SHP77 treated with DMSO at 0.1 percent for 48 hours (cell line): ENCODE data around the gene PHLDA2.

Experiments
- DNase-seq: peaks from one replicate; lab custom pipeline; 2025; lab: John Stamatoyannopoulos, UW

PHLDA2 gene

DNA sequence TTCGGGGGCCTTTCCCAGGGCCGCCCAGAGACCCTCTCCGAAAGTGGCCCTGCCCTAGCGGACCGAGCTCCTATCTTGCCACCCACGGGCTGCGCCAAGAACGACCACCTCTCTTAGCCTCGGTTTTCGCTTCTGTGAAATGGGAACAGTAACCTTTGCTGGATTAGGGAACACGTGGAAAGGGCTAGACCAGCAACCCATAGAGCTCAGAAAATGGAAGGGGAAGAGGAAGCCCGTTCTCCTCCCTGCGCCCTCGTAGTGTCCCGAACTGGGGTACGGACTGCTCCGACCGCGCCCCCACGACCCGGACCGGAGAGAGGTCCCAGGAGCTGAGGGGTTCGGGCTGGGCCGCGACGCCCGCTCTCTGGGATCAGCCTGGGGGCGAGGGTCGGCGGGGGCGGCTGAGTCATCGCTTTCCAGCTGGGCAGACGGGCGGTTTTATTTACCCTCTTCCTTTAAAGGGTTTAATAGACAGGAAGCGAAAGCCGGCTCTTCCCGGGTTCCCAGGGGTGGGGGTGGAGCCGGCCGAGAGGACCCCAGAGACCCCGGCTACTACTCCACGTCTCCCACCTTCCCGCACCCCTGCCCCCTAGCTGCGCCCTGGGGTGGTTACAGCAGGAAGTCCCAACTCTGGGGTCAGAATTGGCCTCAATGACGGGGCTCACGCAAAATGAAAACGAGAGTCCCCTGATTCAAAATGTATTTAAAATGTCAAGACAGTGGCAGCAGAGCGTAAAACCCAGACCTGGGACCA lies 907 bp upstream of the PHLDA2 start:
- DNase-seq: no peak

DNA sequence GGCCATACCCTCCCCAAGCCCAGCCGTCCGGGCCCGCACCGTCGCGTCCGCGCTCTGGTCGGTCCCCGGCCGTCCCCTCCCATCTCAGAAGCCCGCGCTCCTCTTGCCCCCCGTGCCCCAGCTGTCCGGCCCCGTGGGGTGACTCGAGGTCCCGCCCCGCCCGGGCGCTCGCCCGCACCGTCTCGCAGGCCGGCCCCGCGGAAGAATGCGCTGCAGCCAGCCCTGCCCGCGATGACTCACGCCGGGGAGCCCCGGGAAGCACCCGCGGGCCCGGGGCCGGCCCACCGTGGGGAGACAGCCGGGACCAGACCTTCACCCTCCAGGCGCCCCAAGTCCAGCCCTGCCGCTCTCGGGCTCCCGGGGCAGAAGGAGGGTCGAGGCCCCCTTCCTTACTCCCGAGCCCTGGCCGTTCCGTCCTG lies 320 bp upstream of the PHLDA2 start:
- no peak for DNase-seq

DNA sequence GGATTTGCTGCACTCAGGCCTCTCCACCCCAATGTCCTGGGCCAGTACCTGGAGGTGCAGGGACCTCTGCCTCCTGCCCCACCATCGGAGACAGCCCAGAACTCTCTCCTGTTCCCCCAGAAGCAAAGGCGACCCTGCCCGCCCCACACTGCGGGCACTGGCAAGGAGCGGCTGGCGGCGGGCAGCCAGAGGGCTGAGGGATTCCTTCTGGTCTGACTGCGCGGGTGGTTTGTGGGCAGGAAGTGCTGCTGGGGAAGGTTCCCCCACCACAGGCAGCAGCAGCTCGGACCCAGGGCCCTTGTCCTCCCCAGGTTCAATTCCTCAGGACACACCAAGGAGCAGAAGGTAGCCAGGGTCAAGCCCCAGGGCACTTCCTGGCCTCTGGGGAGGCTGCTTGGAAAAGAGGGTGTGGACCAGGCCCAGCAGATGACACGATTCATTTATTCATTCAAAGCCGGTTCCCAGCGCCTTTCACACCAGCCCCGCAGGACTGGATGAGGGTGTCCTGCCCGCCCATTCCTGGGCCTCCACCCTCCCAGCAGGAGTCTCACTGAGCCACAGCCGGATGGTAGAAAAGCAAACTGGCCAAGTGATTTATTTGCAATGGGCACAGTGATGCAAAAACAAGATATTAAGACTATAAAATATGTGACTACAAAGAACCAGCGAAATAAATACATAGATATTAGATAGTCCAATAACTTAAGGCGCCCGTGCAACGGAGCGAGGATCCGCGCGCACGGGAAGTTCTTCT lies 1.2 kb downstream of the PHLDA2 start:
- no peak for DNase-seq

DNA sequence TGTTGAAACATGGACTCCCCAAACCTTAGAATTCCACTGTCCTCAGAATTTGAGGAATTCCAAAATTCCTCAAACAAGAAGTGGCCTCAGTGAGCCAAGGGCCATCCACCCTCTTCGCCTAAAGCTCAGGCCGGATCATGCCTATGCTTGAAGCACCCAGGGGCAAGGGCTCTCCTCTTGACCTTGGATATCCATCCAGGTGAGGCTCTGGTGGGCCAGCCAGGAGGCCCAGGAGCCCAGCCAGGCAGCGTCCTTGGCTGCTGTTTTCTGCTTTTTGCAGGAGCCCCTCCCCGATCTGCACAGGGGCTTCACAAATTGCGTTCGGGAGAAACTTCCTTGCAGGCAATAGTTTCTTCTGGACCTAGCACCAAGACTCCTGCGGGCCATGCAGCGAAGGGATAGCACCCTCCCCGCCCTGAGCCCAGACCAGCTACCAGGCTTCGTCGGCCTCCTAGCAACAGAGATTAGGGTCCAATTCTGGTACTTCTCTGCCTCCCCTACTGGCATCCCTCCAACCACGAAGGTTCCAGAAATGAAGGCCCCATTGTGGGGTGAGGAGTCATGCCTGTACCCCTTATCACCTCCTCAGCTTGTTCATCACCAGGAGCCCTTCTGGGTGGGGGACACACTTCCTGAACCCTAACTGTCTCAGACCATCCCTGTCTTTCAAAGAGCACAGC lies 2.0 kb downstream of the PHLDA2 start:
- no peak for DNase-seq

DNA sequence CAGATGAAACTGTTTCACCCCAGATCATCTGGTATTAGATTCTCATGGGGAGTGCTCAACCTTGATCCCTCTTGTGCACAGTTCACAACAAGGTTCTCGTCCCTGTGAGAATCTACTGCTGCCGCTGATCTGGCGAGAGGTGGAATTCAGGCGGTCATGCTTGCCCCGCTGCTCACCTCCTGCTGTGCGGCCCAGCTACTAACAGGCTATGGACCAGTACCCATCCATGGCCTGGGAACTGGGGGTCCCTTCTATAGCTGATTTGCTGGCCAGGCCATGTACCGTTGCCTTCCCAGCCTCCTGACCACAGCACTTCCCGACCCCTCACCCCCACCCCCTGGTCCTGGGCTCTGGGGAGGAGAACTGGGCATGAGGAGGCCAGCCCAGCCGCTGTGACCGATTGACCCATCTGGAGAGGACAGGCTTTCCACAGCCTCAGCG lies 2.6 kb downstream of the PHLDA2 start:
- no peak for DNase-seq

DNA sequence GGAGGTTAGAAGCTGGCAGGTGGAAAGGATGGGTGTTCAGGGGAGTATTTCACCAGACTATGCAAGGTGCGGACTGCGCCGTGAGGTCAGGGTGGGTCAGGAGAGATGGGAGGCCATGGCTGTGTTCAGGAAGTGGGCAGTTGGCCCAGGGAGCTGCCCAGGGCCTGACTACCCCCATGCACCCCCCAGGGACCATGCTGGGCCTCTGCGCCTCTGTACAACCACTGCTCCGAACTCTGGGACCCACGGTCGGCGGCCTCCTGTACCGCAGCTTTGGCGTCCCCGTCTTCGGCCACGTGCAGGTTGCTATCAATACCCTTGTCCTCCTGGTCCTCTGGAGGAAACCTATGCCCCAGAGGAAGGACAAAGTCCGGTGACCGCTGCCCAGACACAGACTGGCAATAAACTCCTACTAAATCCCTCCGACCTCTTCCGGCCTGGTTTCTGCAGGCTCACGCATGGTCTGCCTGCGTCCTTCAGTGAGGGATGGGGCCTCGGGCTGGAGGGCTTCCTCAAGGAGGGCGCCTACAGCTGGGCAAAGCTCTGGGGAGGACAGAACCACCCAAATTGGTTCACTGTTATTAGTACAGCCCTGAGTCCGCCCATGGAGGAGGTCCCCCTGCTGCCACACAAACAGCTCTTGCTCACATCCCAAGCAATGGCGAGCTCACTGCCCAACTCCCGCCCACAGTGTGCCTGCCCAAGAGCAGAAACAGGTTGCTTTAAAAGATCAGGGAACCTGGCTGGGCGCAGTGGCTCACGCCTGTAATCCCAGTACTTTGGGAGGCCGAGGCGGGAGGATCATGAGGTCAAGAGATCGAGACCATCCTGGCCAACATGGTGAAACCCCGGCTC lies 4.2 kb downstream of the PHLDA2 start:
- no peak for DNase-seq

DNA sequence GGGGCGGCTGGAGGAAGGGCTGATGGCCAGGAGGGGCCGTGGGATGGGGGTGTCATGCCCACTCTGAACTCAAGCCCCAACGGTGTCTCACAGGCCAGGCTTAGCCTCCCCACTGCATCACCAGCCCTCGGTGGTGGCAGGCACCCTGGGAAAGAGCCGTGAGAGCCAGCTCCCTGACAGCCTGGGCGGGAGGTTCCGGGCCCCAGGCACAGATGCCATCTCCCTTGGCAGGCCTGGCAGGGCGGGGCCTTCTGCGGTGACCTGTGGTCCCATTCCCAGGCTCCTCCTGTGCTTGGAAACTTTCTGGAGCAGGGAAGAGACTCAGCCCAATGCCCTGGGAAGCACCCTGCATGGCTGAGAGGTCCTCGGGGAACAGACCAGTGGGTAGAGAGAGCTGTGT lies 4.8 kb downstream of the PHLDA2 start:
- DNase-seq: no peak

DNA sequence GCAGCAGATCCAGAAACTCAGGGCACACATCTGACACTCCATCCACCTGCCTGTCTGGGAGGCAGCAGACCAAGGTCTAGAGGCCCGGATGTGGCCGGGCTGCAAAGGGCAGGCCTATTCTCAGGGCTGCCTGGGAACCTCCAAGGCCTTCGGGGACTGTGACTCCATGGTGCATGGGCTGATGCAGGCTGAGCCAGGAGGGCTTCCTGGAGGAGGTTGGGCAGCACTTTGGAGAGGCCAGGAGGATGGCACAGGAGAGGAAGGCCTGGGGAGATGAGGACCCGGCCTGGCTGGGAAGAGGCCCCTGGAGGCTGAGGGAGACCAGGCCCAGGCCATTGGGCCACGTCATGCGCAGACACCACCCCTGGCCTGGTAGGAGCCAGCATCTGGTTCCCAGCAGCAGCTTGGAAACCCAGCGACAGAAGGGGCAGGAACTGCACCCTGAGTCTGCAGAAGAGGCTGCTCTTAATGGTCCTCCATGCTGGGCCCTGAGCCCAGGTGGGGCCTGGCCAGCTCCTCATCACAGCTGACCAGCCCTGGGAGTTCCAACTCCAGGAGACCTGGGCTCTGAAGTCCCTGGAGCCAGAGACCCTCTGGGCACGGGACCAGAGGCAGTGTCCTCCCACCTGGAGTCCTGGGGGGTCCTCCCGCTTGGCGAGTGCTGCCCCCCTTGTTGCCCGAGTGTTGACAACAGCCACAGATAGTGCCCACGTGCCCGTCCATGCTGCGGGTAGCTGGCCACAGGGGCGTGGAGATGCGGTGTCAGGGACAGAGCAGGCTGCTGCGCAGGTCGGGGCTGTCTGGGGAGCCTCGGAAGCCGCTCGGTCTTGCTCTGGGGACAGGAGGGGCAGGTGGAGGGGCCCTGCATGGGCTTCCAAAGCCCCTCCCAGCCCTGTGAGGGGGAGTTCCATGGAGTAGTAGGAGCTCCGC lies 5.5 kb downstream of the PHLDA2 start:
- no peak for DNase-seq

DNA sequence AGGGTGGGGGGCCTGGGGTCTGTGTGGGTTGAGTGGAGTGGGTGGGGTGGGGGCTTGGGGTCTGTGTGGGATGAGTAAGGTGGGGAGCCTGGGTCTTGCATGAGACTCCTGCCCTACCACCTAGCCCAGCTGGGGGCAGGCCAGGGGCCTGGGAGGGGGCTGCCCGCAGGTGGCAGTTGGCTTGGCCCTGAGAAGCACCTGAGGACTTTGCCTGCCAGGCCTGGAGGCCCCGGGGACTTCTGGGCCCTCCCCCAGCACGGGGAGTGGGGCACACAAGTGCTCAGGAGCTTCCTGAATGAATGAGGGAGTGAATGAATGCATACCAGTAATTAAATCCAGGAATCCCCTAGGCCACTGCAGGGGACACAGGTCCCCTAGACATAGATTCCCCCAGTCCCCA lies 6.6 kb downstream of the PHLDA2 start:
- DNase-seq: no peak

DNA sequence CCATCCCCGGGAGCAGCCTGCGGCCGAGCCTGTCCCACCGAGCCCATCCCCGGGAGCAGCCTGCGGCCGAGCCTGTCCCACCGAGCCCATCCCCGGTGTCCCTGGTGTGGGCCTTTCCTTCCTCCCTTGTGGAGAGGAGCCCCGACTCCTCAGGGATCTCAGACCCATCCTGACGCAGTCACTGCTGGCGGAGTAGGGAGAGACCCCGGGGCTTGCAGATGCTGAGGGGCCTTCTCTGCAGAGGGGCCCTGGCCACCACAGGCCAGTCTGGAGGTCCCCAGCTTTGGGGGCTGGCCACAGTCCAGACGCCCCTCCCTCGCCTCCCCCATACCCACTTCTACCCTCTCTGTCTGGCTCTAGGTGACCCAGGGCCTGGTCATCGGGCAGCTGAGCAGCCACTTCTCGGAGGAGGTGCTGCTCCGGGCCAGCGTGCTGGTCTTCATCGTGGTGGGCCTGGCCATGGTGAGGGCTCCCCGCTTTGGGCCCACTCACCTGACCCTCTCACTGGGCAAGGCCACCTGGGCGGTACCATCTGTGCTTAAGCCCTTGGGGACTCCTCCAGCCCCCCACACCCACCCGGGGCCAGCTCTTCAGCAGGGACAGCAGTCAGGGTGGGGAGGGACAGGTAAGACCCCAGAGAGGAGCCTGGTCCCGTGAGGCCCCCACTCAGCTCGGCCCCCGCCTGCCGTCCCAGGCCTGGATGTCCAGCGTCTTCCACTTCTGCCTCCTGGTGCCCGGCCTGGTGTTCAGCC lies 7.3 kb downstream of the PHLDA2 start:
- no peak for DNase-seq

DNA sequence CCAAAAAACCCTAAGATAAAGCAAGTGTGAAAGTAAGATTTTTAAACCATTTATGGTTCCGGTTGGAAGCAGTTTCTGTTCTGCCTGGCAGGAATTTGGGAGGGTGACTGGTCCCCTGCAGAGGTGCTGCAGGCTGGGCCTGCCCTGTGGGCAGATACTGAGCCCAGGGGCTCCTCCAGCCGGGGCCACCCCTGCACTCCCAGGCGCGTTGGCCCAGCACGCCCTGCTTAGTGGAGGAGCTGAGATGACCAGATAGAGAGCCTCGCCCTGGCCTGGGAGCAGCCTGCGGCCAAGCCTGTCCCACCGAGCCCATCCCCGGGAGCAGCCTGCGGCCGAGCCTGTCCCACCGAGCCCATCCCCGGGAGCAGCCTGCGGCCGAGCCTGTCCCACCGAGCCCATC lies 8.0 kb downstream of the PHLDA2 start:
- no peak for DNase-seq

DNA sequence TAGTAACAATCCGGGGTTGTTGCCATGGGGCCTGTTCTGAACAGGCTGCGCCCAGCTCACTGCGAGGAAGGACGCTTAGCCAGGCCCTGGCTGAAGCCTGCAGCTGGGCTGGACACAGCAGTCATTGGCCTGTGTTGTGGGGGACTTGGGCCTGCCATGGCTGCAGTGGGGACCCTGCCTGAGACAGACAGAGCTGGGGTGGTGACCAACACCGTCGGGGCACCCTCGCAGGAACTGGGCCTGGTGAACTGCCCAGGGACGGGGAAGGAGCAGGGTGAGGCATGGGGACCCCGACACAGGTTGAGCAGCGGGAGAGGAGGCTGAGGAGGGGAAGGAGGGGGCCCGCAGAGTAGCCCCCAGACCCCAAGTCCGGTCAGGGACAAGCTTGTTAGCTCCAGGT lies 8.9 kb downstream of the PHLDA2 start:
- no peak for DNase-seq

DNA sequence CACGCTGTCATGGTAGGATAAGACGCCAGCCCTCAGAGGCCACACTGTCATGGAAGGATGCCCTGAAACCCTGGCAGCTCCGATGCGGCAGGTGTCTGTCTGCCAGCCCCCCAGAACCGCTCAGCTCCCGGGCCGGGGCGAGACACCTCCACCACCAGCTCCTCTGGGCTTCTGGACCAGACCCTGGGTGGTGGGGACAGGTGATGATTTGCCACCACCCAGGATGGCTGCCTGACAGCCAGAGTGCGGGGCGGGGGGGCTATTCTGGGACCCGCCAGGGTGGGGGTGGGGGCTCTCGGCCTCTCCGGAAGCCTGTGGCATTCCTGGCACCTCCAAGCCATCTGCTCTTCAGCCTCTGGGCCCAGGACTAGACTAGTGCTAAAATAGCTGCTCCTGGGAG lies 9.4 kb downstream of the PHLDA2 start:
- no peak for DNase-seq

DNA sequence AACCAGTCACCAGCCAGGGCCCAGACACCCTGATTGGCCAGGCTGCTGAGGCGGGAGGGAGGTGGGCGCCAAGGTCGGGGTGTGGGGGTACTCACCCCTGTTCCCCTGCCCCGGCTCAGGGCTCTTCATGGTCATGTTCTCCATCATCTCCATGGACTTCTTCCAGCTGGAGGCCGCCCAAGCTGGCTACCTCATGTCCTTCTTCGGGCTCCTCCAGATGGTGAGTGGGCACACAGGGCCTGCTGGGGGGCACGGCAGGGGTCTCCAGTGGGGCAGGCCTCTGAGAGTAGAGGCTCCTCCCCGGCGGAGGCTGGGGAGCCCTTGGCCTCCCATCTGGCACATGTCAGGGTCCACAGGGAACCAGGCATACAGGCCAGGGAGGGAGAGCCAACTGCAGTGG lies 10.0 kb downstream of the PHLDA2 start:
- no peak for DNase-seq

DNA sequence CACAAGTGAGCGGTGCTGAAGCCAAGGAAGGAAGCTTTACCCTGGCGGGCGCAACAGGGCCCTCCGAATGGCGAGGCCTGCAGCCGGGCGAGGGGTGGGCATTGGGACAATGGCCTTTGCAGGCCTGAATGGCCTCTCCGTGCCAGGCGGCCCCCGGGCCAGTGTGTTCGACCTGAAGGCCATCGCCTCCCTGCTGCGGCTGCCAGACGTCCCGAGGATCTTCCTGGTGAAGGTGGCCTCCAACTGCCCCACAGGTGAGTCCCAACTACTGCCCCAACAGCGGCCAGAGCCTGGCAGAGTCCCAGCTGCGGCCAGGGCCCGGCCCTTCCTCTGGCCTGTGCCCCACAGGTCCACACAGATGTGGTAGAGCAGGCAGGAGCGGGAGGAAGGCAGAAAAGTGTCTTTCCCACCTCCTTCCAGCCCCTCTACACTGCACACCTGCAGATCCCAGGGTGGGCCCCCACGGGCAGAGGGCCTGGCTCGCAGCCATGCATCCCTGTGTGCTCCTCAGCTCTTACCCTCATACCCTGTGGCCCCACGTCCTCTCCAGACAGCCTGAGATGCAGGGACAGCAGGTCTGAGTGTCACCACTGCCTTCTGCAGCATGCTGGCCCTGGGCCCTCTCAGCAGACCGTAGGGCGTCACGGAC lies 11.3 kb downstream of the PHLDA2 start:
- DNase-seq: no peak

DNA sequence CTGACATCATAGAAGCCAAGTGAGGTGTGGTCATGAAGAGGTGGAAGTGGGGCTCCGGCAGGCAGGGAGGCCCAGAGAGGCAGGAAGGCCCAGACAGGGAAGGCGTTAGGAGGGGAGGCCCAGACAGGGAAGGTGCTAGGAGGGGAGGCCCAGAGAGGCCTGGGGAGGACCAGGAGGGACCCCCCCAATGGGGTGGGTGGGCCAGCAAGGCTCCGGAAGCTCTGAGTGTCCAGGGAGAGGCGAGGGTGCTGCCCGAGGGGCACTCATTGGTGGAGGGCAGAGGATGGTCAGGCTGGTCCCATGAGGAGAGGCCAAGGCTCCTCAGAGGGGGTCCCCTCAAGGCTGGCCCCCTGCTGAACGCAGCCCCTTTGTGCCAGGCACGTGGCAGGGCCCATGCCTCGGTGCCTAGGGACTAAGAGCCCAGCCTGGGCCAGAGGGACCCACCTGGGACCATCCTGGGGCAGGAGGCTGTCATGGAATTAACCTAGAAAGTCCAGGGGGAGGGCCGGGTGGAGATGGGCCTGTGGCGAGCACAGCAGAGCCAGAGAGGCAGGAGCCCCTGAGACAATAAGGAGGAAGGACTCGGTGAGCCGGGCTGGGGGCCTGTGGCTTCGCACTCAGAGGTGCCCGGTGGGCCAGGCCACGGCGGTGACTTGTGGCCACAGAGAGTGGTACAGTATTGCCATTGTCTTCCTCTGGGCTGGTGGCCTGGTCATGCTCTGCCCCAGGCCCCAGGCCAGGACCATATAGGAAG lies 12.2 kb downstream of the PHLDA2 start:
- DNase-seq: no peak

DNA sequence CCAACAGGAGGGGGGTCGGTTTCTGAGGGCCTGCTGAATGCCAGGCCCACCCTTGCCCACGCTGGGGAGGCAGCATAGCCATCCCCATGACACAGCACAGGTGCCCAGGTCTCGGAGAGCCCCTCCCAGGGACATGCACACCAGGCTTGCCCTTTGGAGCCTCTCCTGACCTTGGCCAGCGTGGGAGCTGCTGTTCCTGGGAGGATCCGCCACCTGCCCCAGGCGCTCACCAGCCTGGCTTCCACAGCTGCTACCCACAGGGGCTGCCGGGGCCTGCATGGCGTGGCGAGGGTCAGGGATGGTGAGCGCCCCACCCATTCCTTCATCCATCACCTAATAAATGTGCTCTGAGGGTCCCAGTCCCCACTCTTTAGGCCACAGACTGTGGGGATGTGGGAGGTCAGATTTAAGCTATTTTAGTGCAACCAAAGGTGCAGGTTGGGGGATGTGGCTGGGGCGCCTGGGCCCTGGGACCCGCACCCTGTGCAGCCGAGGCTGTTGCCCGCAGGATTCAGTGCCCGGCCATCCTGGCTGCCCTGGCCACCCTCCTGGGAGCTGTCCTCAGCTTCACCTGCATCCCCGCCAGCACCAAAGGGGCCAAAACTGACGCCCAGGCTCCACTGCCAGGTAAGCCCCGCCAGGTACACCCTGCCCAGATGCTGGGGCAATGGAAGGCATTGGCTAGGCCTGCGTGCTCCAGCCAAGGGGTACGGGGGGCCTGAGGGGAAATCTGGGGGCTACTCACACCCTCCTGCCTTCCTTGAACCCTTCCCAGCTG lies 12.9 kb downstream of the PHLDA2 start:
- no peak for DNase-seq

DNA sequence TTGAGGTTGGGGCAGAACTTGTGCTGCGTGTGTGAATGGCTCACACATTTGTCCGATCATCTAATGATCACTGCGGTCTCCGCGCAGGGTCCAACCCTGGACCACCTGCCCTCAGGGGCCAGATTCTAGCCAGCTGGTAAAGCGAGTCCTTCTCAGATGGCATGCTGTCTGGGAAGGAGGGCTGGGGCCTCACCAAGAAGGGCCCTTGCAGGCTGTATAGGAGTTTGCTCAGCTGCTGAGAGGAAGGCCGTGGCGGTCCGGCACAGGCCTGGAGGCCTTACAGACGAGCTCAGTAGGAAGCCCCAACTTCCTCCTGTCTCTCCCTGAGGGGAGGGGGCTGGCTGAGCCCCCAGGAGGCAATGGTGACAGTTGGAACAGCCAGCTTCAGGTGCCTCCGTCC lies 13.7 kb downstream of the PHLDA2 start:
- DNase-seq: no peak
